Mesendoderm (in vitro differentiated cells): ENCODE data around the gene LYRM2.

Source experiments
- DNase-seq: peaks from one replicate; pipeline ENCODE4 v3.0.0; 2013
- H2AK5ac ChIP-seq: 2 replicates; pipeline ENCODE4 v1.6.1; 2013; ENCODE audit warnings: low read length, inconsistent platforms
- H2BK120ac ChIP-seq: 2 replicates; pipeline ENCODE4 v1.6.1; 2013; ENCODE audit warnings: low read depth, mild to moderate bottlenecking, low read length, moderate library complexity, mixed read lengths
- H2BK15ac ChIP-seq: replicated peaks from 2 replicates; pipeline ENCODE4 v1.6.1; 2013; ENCODE audit warnings: low read depth, mild to moderate bottlenecking, moderate library complexity
- H2BK5ac ChIP-seq: 2 replicates; pipeline ENCODE4 v1.6.1; 2013; ENCODE audit warnings: low read length, inconsistent platforms
- H3K18ac ChIP-seq: 2 replicates; pipeline ENCODE4 v1.6.1; 2013; ENCODE audit warnings: mild to moderate bottlenecking, low read length, mixed read lengths
- H3K23ac ChIP-seq: one replicate; pipeline ENCODE4 v1.6.1; 2013; ENCODE audit warnings: low read length
- H3K27ac ChIP-seq: 2 replicates; pipeline ENCODE4 v1.5.1; 2013; ENCODE audit warnings: low read depth, mild to moderate bottlenecking, inconsistent platforms, low read length, moderate library complexity
- H3K27me3 ChIP-seq: 2 replicates; pipeline ENCODE4 v1.6.1; 2013; ENCODE audit warnings: low read length, control low read depth, mild to moderate bottlenecking, inconsistent platforms; ENCODE audit not compliant: insufficient read depth, poor library complexity
- H3K36me3 ChIP-seq: 2 replicates; pipeline ENCODE4 v1.6.1; 2013; ENCODE audit warnings: low read length, inconsistent platforms; ENCODE audit not compliant: control insufficient read depth, insufficient read depth
- H3K4ac ChIP-seq: one replicate; pipeline ENCODE4 v1.6.1; 2013; ENCODE audit warnings: low read depth, mild to moderate bottlenecking, low read length, moderate library complexity
- H3K4me1 ChIP-seq: 2 replicates; pipeline ENCODE4 v1.6.1; 2013; ENCODE audit warnings: low read depth, low read length, inconsistent platforms; ENCODE audit not compliant: control insufficient read depth
- H3K4me2 ChIP-seq: 2 replicates; pipeline ENCODE4 v1.6.1; 2013; ENCODE audit warnings: low read length
- H3K4me3 ChIP-seq: 2 replicates; pipeline ENCODE4 v1.5.1; 2013; ENCODE audit warnings: mild to moderate bottlenecking, low read length
- H3K56ac ChIP-seq: one replicate; pipeline ENCODE4 v1.6.1; 2013; ENCODE audit warnings: low read length
- H3K79me1 ChIP-seq: 2 replicates; pipeline ENCODE4 v1.6.1; 2013; ENCODE audit warnings: low read length, inconsistent platforms
- H3K79me2 ChIP-seq: 2 replicates; pipeline ENCODE4 v1.6.1; 2013; ENCODE audit warnings: mild to moderate bottlenecking, low read length; ENCODE audit not compliant: control insufficient read depth, insufficient read depth
- H3K9ac ChIP-seq: 2 replicates; pipeline ENCODE4 v1.6.1; 2013; ENCODE audit warnings: low read length, inconsistent platforms
- H4K5ac ChIP-seq: one replicate; pipeline ENCODE4 v1.6.1; 2013; ENCODE audit warnings: low read length
- H4K8ac ChIP-seq: one replicate; pipeline ENCODE4 v1.6.1; 2013; ENCODE audit warnings: low read depth, mild to moderate bottlenecking, control low read depth, low read length, moderate library complexity
- WGBS: extraction: QIAGEN DNeasy Blood & Tissue Kit; methylation state at CpG from one replicate; pipeline ENCODE4 v1.1.7; 2013; ENCODE audit warnings: low lambda C conversion rate, missing lambda C conversion rate; ENCODE audit not compliant: insufficient coverage; ENCODE audit errors: extremely low coverage; 5-methylcytosine and 5-hydroxymethylcytosine counted together

The LYRM2 gene

DNA sequence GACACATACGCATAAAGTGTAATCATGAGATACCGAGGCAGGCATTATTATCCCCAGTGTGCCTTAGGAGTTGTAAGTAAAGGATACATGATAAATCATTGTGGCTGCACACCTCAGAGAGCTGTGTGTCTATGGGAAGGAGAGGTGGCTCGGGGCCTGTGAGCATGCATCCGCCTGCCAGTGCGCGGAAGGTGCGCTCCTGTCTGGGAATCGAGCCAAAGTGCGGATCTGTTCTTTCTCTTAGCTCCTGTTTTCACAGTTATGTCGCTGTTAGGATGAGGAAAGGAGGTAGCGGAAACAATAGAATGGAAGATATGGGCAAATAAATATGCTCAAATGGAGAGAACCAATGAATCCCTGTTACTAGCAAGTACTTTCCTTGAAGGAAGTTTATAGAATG lies 107.6 kb downstream of the LYRM2 start:
- Histone ChIP-seq H3K9ac (no peak overlapping the region), H3K79me1 (peaks cover 3% of the 10 kb centered on the region), H3K56ac (no peak overlapping the region), H2BK120ac (no peak overlapping the region), H3K23ac (no peak overlapping the region), H3K4me1 (no peaks in the 10 kb centered on the region), H3K27me3 (no peaks in the 10 kb centered on the region), H3K36me3 (no peaks in the 10 kb centered on the region), H2BK5ac (no peak overlapping the region), H2AK5ac (no peak overlapping the region), H3K4ac (no peak overlapping the region), H3K27ac (no peak overlapping the region), H3K18ac (no peak overlapping the region), H2BK15ac (no peak overlapping the region), H3K79me2 (no peaks in the 10 kb centered on the region), H4K5ac (no peak overlapping the region), H4K8ac (no peak overlapping the region), H3K4me2 (no peak overlapping the region), H3K4me3 (no peak overlapping the region)
- WGBS: no CpG with 5 or more reads among the region's 11 CpGs
- no peak for DNase-seq

DNA sequence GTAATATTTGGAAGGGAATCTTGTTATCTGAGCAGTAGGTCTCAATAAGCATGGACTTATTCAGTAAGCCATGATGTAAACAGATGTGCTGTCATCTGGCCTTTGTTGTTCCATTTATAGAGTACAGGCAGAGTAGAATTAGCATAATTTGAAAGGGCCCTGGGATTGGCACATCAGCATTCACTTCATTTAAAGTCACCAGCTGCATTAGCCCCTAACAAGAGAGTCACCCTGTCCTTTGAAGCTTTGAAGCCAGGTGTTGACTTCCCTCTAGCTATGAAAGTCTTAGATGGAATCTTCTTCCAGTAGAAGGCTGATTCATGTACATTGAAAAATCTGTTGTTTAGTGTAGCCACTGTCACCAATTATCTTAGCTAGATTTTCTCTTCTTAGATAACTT lies 109.7 kb downstream of the LYRM2 start:
- Histone ChIP-seq H2BK5ac (no peak overlapping the region), H3K27me3 (no peaks in the 10 kb centered on the region), H3K18ac (no peak overlapping the region), H3K79me2 (no peaks in the 10 kb centered on the region), H3K36me3 (no peaks in the 10 kb centered on the region), H3K9ac (no peak overlapping the region), H2BK120ac (no peak overlapping the region), H2BK15ac (no peak overlapping the region), H3K56ac (no peak overlapping the region), H3K23ac (no peak overlapping the region), H3K4me3 (no peak overlapping the region), H4K5ac (no peak overlapping the region), H3K4ac (no peak overlapping the region), H3K27ac (no peak overlapping the region), H3K4me2 (no peak overlapping the region), H3K4me1 (no peaks in the 10 kb centered on the region), H4K8ac (no peak overlapping the region), H3K79me1 (peaks cover 11% of the 10 kb centered on the region), H2AK5ac (no peak overlapping the region)
- DNase-seq: no peak

DNA sequence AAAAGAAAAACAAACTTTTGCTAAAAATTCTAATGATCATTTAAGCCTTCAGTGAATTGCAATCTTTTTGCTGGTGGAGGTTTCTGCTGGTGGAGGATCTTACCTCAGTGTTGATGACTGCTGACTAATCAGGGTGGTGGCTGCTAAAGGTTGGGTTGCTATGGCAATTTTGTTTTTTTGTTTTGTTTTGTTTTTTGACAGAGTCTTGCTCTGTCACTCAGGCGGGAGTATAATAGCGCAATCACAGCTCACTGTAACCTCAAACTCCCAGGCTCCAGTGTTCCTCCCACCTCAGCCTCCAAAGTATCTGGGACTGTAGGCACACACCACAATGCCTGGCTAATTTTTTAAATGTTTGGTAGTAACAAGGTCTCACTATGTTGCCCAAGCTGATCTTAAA lies 110.9 kb downstream of the LYRM2 start:
- H2AK5ac ChIP-seq: no peak overlapping the region
- no peak overlapping the region for H3K18ac ChIP-seq
- H3K36me3 ChIP-seq: no peaks in the 10 kb centered on the region
- H3K4ac ChIP-seq: no peak overlapping the region
- H4K5ac ChIP-seq: no peak overlapping the region
- H3K56ac ChIP-seq: no peak overlapping the region
- no CpG with 5 or more reads among the region's 2 CpGs for WGBS
- H3K79me1 ChIP-seq: peaks cover 13% of the 10 kb centered on the region
- H3K4me1 ChIP-seq: peaks cover 6% of the 10 kb centered on the region
- H3K23ac ChIP-seq: no peak overlapping the region
- H2BK120ac ChIP-seq: no peak overlapping the region
- H3K4me3 ChIP-seq: no peak overlapping the region
- no peak overlapping the region for H3K4me2 ChIP-seq
- H4K8ac ChIP-seq: no peak overlapping the region
- H3K9ac ChIP-seq: no peak overlapping the region
- no peak overlapping the region for H2BK5ac ChIP-seq
- H3K27ac ChIP-seq: no peak overlapping the region
- no peak overlapping the region for H2BK15ac ChIP-seq
- no peaks in the 10 kb centered on the region for H3K79me2 ChIP-seq
- peak; percentile 54 for DNase-seq
- no peaks in the 10 kb centered on the region for H3K27me3 ChIP-seq

DNA sequence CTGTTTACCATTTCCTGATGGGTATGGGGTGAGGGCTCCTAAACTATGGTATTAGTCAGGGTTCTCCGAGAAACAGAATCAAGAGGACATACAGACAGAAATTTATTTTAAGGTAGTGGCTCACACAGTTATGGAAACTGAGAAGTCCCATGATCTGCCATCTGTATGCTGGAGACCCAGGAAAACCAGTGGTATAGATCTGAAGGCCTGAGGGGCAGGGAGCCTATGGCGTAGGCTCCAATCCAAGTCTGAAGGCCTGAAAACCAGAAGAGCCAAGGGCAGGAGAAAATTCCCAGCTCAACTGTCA lies 112.0 kb downstream of the LYRM2 start:
- Histone ChIP-seq H3K27ac (no peak overlapping the region), H2BK15ac (no peak overlapping the region), H3K79me2 (no peaks in the 10 kb centered on the region), H3K18ac (no peak overlapping the region), H3K4ac (peak overlapping the region; percentile 21), H2AK5ac (no peak overlapping the region), H4K5ac (no peak overlapping the region), H3K36me3 (no peaks in the 10 kb centered on the region), H4K8ac (no peak overlapping the region), H2BK5ac (no peak overlapping the region), H3K56ac (no peak overlapping the region), H3K4me2 (no peak overlapping the region), H3K79me1 (peaks cover 13% of the 10 kb centered on the region), H3K27me3 (no peaks in the 10 kb centered on the region), H2BK120ac (no peak overlapping the region), H3K23ac (no peak overlapping the region), H3K4me1 (peaks cover 12% of the 10 kb centered on the region), H3K4me3 (no peak overlapping the region), H3K9ac (no peak overlapping the region)
- WGBS: no CpG with 5 or more reads among the region's 2 CpGs
- no peak for DNase-seq

DNA sequence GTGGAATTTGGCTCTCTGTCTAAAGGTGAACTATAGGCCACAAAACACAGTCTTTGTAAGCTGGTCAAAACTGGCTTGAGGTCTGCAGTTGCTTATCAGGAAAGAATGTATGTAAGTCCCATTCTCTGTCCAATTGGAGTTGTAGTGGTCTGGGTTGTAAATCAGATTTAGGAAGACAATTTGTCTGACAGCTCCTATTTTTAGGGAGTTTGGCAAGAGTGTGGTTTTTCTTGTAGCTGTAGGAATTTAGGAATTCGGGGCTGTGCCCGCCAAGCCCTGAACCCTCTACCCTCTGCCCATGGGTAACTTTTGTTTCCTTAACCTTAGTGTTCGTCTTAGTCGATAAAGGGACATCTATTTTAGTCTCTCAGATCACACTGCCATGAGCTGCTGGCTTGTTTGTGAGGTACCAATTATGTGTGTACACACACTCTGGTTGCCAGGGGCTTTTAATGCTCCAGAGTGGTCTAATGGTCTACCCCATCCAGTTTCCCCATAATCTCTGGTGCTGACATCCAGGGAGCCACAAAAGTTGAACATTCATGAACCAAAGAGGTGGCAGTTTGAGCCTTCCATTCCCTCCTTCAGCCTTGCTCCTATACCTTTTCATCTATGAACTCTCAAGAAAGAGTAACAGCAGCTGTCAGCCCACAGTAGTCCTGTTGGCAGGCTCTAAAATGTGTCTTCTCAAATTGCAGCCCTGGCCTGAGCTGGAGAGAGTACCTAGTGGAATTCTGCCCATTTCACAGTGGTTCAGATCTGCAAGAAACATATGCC lies 112.6 kb downstream of the LYRM2 start:
- Histone ChIP-seq H3K18ac (no peak overlapping the region), H3K79me2 (no peaks in the 10 kb centered on the region), H3K79me1 (peaks cover 13% of the 10 kb centered on the region), H3K23ac (no peak overlapping the region), H2AK5ac (no peak overlapping the region), H2BK120ac (no peak overlapping the region), H3K36me3 (no peaks in the 10 kb centered on the region), H3K56ac (no peak overlapping the region), H4K8ac (no peak overlapping the region), H2BK5ac (no peak overlapping the region), H4K5ac (no peak overlapping the region), H3K4me1 (peaks cover 15% of the 10 kb centered on the region), H3K9ac (no peak overlapping the region), H3K27ac (no peak overlapping the region), H3K27me3 (no peaks in the 10 kb centered on the region), H3K4me3 (no peak overlapping the region), H3K4ac (no peak overlapping the region), H3K4me2 (no peak overlapping the region), H2BK15ac (no peak overlapping the region)
- no peak for DNase-seq
- no CpG with 5 or more reads among the region's 4 CpGs for WGBS

DNA sequence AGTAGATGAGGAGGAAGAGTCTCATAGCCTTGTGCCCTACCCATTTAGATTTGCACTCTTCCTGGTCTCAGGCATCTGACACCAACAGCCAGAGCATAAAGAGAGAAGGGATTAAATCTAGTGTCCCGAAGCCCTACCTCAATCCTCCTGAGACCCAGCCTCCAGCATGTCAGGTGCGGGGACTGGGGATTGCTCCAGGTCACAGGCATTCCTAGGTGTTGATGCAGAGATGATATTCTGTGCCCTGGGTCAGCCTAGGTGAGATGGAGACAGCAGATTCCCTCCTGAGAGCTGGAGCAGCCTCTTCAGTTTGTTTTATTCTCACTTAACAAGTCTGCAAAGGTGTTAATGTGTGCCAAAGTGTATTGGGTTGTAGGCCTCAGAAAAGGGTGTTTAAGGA lies 115.8 kb downstream of the LYRM2 start:
- WGBS: no CpG with 5 or more reads among the region's 2 CpGs
- no peak overlapping the region for H3K4me3 ChIP-seq

More for the DNA sequence above, 115.8 kb downstream of the LYRM2 start:
- no peak overlapping the region for H3K9ac ChIP-seq
- no peak overlapping the region for H4K5ac ChIP-seq
- H2BK120ac ChIP-seq: no peak overlapping the region
- peak overlapping the region; percentile 17 for H3K27ac ChIP-seq
- no peak overlapping the region for H3K4ac ChIP-seq
- peaks cover 16% of the 10 kb centered on the region for H3K4me1 ChIP-seq
- H3K79me1 ChIP-seq: peaks cover 12% of the 10 kb centered on the region
- no peaks in the 10 kb centered on the region for H3K36me3 ChIP-seq
- no peak overlapping the region for H3K56ac ChIP-seq
- no peak overlapping the region for H3K4me2 ChIP-seq
- no peak overlapping the region for H3K18ac ChIP-seq
- H4K8ac ChIP-seq: no peak overlapping the region
- H3K79me2 ChIP-seq: no peaks in the 10 kb centered on the region
- H3K27me3 ChIP-seq: no peaks in the 10 kb centered on the region
- H3K23ac ChIP-seq: no peak overlapping the region
- no peak overlapping the region for H2AK5ac ChIP-seq
- no peak overlapping the region for H2BK5ac ChIP-seq
- no peak overlapping the region for H2BK15ac ChIP-seq
- peak; percentile 96 for DNase-seq
